Gastrocnemius medialis (tissue), 4 donors: ENCODE data around the gene SAMD1. TPM values are rescaled to one million over a fixed set of nuclear protein-coding genes. Genes with fewer than 3 reads are reported as not detected.

Experiments used
- ATAC-seq, 2 donors: fragments of 150-250 bp; one replicate each; pipeline ENCODE4 v1.9.1; 2016
- DNase-seq, 2 donors: peaks; one replicate each; pipeline ENCODE4 v3.0.0-alpha.2; 2019
- H3K27ac ChIP-seq, 4 donors: fragments of 200-600 bp; sonication (generic); 1 replicate in 1 of 4; 2 replicates in 3 of 4; pipeline ENCODE4 v1.5.1; 2016 to 2018; ENCODE audit warnings: mild to moderate bottlenecking in 2 of 4, moderate library complexity in 1 of 4
- H3K27me3 ChIP-seq, 3 donors: fragments of 200-600 bp; sonication (generic) in 2 of 3; 1 replicate in 1 of 3; 2 replicates in 2 of 3; pipeline versions ENCODE4 v1.5.1 to v1.6.0; 2016 to 2019; ENCODE audit warnings: mild to moderate bottlenecking in 1 of 3, moderate library complexity in 1 of 3
- H3K36me3 ChIP-seq, 2 donors: fragments of 200-600 bp; sonication (generic) in 1 of 2; one replicate each; pipeline ENCODE4 v1.5.1; 2017 to 2018
- H3K4me1 ChIP-seq, 2 donors: fragments of 200-600 bp; sonication (generic) in 1 of 2; one replicate each; pipeline ENCODE4 v1.5.1; 2016 to 2017; ENCODE audit warnings: mild to moderate bottlenecking in 2 of 2
- H3K4me3 ChIP-seq, 4 donors: fragments of 200-600 bp; sonication (generic) in 3 of 4; 1 replicate in 1 of 4; 2 replicates in 3 of 4; pipeline ENCODE4 v1.5.1; 2016 to 2019; ENCODE audit warnings: mild to moderate bottlenecking in 2 of 4
- H3K9me3 ChIP-seq, 3 donors: fragments of 200-600 bp; sonication (generic) in 2 of 3; 1 replicate in 1 of 3; 2 replicates in 2 of 3; pipeline ENCODE4 v1.5.1; 2016 to 2019
- POLR2A ChIP-seq, 2 donors: fragments of 450-650 bp; IDR thresholded peaks; one replicate each; pipeline ENCODE4 v1.6.1; 2017; ENCODE audit warnings: antibody characterized with exemption in 2 of 2, mild to moderate bottlenecking in 2 of 2, moderate library complexity in 2 of 2
- in situ Hi-C, 4 donors: fragments of 200-750 bp; cut with MboI; loops; one replicate each; pipeline versions ENCODE4 v1.15.0 to v1.8.0; 2017; ENCODE audit warnings: low sequenced_read_pairs in 4 of 4
- intact Hi-C: fragments of 100-400 bp; cut with DNase I; formaldehyde crosslinking; loops from one replicate; pipeline ENCODE4 v1.15.1; 2023; ENCODE audit warnings: low total_unique reads
- total RNA-seq, 4 donors: library from RNA; depleted of rRNA; stranded (reverse); fragments of >200 nt; gene quantifications; one replicate each; pipeline versions ENCODE4 v1.1.0 to v1.2.3, GENCODE V29; 2016
- TF ChIP-seq, protein P1 (sequence below), 5 experiments: fragments of 450-650 bp in 3 of 5; fragments of 200-600 bp in 2 of 5; sonication (generic) in 2 of 5; IDR thresholded peaks in 4 of 5; conservative IDR thresholded peaks in 1 of 5; 1 replicate in 4 of 5; 2 replicates in 1 of 5; pipeline ENCODE4 v1.5.1; 2016 to 2019; ENCODE audit warnings: antibody characterized with exemption in 5 of 5, mild to moderate bottlenecking in 3 of 5, moderate library complexity in 3 of 5

Gene SAMD1
- total RNA-seq, 4 donors from 2014 or later, result 15.1 to 71.8 (median 40.2) TPM

- in situ Hi-C loops, result loop anchor here (5.0 to 25.0 kb wide), 4 partner anchors 72 to 483 kb away; partner anchors contain the start of gene NANOS3 (in 1 of the 4)
- DNase-seq, result no peak
- TF ChIP-seq, protein P1, sequence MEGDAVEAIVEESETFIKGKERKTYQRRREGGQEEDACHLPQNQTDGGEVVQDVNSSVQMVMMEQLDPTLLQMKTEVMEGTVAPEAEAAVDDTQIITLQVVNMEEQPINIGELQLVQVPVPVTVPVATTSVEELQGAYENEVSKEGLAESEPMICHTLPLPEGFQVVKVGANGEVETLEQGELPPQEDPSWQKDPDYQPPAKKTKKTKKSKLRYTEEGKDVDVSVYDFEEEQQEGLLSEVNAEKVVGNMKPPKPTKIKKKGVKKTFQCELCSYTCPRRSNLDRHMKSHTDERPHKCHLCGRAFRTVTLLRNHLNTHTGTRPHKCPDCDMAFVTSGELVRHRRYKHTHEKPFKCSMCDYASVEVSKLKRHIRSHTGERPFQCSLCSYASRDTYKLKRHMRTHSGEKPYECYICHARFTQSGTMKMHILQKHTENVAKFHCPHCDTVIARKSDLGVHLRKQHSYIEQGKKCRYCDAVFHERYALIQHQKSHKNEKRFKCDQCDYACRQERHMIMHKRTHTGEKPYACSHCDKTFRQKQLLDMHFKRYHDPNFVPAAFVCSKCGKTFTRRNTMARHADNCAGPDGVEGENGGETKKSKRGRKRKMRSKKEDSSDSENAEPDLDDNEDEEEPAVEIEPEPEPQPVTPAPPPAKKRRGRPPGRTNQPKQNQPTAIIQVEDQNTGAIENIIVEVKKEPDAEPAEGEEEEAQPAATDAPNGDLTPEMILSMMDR (IDR thresholded peaks at IDR 0.05 in 4 of 5, conservative IDR thresholded peaks at IDR 0.05 in 1 of 5), result no peak
- no peak for TF ChIP-seq POLR2A (IDR thresholded peaks at IDR 0.05)
Observed at GRCh38 chr19:14070268-14071050, 20.1 kb downstream of the SAMD1 start.

DNA sequence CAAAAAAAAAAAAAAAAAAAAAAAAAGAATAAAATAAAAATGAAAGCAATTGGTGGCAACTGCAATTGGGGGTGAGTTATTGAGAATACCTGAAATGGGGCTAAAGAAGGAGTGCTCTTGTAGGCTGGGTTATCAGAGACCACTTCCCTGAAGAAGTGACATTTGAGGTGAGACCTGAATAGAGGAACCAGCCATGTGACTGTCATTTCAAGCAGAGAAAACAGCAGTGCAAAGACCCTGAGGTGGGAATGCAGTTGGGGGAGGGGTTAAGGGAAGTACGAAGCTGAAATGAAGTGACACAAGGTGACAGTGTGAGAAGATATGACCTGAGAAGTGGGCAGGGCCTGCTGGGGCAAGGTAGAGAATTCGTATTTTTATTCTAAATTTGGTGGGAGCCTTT is 24.4 kb downstream of the SAMD1 start:
- no peak for DNase-seq
- no peak for ATAC-seq
- Histone ChIP-seq H3K36me3 (no peaks in the 10 kb centered on the region), H3K27ac (no peak overlapping the region), H3K4me3 (no peak overlapping the region), H3K4me1 (no peaks in the 10 kb centered on the region), H3K27me3 (peaks cover 0 to 16% (median 0%) of the 10 kb centered on the region in 3 donors), H3K9me3 (no peaks in the 10 kb centered on the region)
- in situ Hi-C loops, result loop anchor here (25.0 kb wide), 2 partner anchors 454 to 479 kb away; no protein-coding TSS in a partner anchor
- intact Hi-C loops, result no loop called here
- TF ChIP-seq, protein P1 (IDR thresholded peaks at IDR 0.05 in 4 of 5, conservative IDR thresholded peaks at IDR 0.05 in 1 of 5), result no peak
- TF ChIP-seq POLR2A (IDR thresholded peaks at IDR 0.05), result no peak

More at GRCh38 chr19:14070268-14071050, 20.1 kb downstream of the SAMD1 start:
- Histone ChIP-seq H3K9me3 (no peaks in the 10 kb centered on the region), H3K27me3 (no peaks in the 10 kb centered on the region), H3K4me1 (peaks cover 17 to 30% of the 10 kb centered on the region in 2 donors), H3K36me3 (no peaks in the 10 kb centered on the region), H3K27ac (no peak overlapping the region), H3K4me3 (no peak overlapping the region)
- ATAC-seq, result no peak
- intact Hi-C loops, result loop anchor here (5.0 to 10.0 kb wide), 2 partner anchors 278 to 476 kb away; no protein-coding TSS in a partner anchor

- TF ChIP-seq, protein P1 (IDR thresholded peaks at IDR 0.05 in 4 of 5, conservative IDR thresholded peaks at IDR 0.05 in 1 of 5), result no peak
- no peak for TF ChIP-seq POLR2A (IDR thresholded peaks at IDR 0.05)
- DNase-seq, result no peak
- ATAC-seq, result no peak
- in situ Hi-C loops (loop anchor here (25.0 kb wide), 2 partner anchors 451 to 476 kb away; no protein-coding TSS in a partner anchor), intact Hi-C loops (no loop called here)
- no peaks in the 10 kb centered on the region for H3K9me3 ChIP-seq
- H3K36me3 ChIP-seq, result no peaks in the 10 kb centered on the region
- H3K27ac ChIP-seq, result no peak overlapping the region
- no peak overlapping the region for H3K4me3 ChIP-seq
- H3K4me1 ChIP-seq, result peaks cover 0 to 4% of the 10 kb centered on the region in 2 donors
- peaks cover 16 to 43% (median 29%) of the 10 kb centered on the region in 3 donors for H3K27me3 ChIP-seq
Observed at GRCh38 chr19:14063105-14063504, 27.4 kb downstream of the SAMD1 start.

DNA sequence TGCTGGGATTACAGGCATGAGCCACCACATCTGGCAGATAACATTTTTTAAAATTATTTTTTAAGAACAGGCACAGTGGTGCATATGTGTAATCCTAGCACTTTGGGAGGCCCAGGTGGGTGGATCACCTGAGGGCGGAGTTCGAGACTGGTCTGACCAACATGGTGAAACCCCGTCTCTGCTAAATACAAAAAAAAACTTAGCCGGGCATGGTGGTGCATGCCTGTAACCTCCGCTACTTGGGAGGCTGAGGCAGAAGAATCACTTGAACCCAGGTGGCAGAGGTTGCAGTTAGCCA is 28.0 kb downstream of the SAMD1 start:
- ATAC-seq, result no peak
- Histone ChIP-seq H3K4me3 (no peak overlapping the region), H3K36me3 (no peaks in the 10 kb centered on the region), H3K27me3 (peaks cover 20 to 49% (median 35%) of the 10 kb centered on the region in 3 donors), H3K27ac (no peak overlapping the region), H3K9me3 (no peaks in the 10 kb centered on the region), H3K4me1 (peaks cover 0 to 4% of the 10 kb centered on the region in 2 donors)
- DNase-seq, result no peak
- in situ Hi-C loops, result loop anchor here (25.0 kb wide), 2 partner anchors 450 to 475 kb away; no protein-coding TSS in a partner anchor
- intact Hi-C loops, result no loop called here
- TF ChIP-seq, protein P1 (IDR thresholded peaks at IDR 0.05 in 4 of 5, conservative IDR thresholded peaks at IDR 0.05 in 1 of 5), result no peak
- no peak for TF ChIP-seq POLR2A (IDR thresholded peaks at IDR 0.05)
